Vagina (tissue), 2 donors: ENCODE measurements around the gene RNF213.

ENCODE experiments used
- CTCF ChIP-seq, 3 experiments: fragments of 450-650 bp in 2 of 3; fragments of 200-600 bp in 1 of 3; sonication (generic) in 1 of 3; IDR thresholded peaks; one replicate each; pipeline ENCODE4 v1.5.1; 2017 to 2019; ENCODE audit warnings: antibody characterized with exemption in 3 of 3, mild to moderate bottlenecking in 2 of 3, moderate library complexity in 2 of 3
- POLR2A ChIP-seq, 2 donors: fragments of 450-650 bp; IDR thresholded peaks; one replicate each; pipeline ENCODE4 v1.6.1; 2017; ENCODE audit warnings: antibody characterized with exemption in 2 of 2, mild to moderate bottlenecking in 2 of 2, moderate library complexity in 2 of 2
- POLR2AphosphoS5 ChIP-seq, 2 donors: sonication (generic); formaldehyde crosslinking; IDR thresholded peaks; one replicate each; pipeline ENCODE4 v1.9.0; 2017; ENCODE audit warnings: antibody characterized with exemption in 2 of 2, mild to moderate bottlenecking in 2 of 2, low read depth in 1 of 2; ENCODE audit not compliant: insufficient read depth in 1 of 2

DNA sequence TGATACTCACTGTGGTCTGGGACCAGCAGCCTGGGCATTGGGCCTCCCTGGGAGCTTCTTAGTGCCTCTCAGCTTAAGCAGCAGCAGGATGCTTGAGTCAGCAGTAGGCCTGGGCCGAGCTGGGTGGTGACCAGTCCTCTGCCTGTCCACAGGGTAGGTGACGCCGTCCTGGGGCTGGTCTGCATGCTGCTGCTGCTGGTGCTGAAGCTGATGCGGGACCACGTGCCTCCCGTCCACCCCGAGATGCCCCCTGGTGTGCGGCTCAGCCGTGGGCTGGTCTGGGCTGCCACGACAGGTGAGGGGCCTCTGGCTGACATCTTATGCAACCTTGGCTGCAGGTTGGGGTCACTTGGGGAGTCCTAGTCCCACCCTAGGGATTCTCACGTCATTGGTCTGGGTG, 33.0 kb upstream of the RNF213 start:
- TF ChIP-seq POLR2AphosphoS5 (IDR thresholded peaks at IDR 0.05; ENCODE audit: insufficient read depth in 1 of 2, low read depth in 1 of 2) (no peak), CTCF (IDR thresholded peaks at IDR 0.05) (no peak), POLR2A (IDR thresholded peaks at IDR 0.05) (no peak)
